GM12878 (cell line): ENCODE results near the gene LSM7. TPM values are rescaled to one million over a fixed set of nuclear protein-coding genes. Genes with fewer than 3 reads are reported as not detected.

Source experiments
- ATAC-seq: fragments of 200-7000 bp; cut with Tn5 transposase; 3 replicates; pipeline ENCODE4 v1.9.1; 2020; ENCODE audit warnings: mild to moderate bottlenecking, moderate library complexity
- BruUV-seq: library from RNA; stranded (reverse); fragments of 400-500 nt; replicated peaks from 2 replicates; lab custom pipeline; 2021; lab: Mats Ljungman, UMichigan
- CTCF ChIA-PET: fragments of 300-600 bp; sonication (Branson Sonifier 250); formaldehyde crosslinking; extraction: SDS; loops from one replicate; lab custom pipeline; 2021; ENCODE audit warnings: inconsistent platforms; lab: Yijun Ruan, JAX
- POLR2A ChIA-PET: fragments of 350-600 bp; formaldehyde crosslinking; extraction: SDS; loops from one replicate; lab custom pipeline; 2021; ENCODE audit warnings: inconsistent platforms; lab: Charles Lee
- RAD21 ChIA-PET: fragments of 300-600 bp; sonication (Branson Sonifier 250); formaldehyde crosslinking; loops from one replicate; lab custom pipeline; 2023; ENCODE audit warnings: antibody characterized with exemption; ENCODE audit not compliant: unreplicated experiment; lab: Charles Lee
- SMC1A ChIA-PET: fragments of 300-600 bp; sonication (Branson Sonifier 250); formaldehyde crosslinking; loops from one replicate; lab custom pipeline; 2023; ENCODE audit not compliant: unreplicated experiment, uncharacterized antibody; lab: Charles Lee
- DNase-seq: peaks from one replicate; pipeline ENCODE4 v3.0.0-alpha.2; 2011; ENCODE audit warnings: low read depth, low spot score
- FAIRE-seq: peaks from 3 replicates; lab custom pipeline; 2011; peaks lifted over from hg19 to GRCh38; lab: Jason Lieb, UNC
- H2AFZ ChIP-seq: 2 replicates; pipeline ENCODE4 v1.6.0; 2011; ENCODE audit warnings: low read depth, low read length, control low read depth; ENCODE audit not compliant: control insufficient read depth
- H3K27ac ChIP-seq: 2 replicates; pipeline ENCODE4 v1.5.1; 2011; ENCODE audit warnings: control low read depth; ENCODE audit not compliant: control insufficient read depth, insufficient read depth
- H3K27me3 ChIP-seq, 2 experiments: replicated peaks in 1 of 2; 2 replicates each; pipeline versions ENCODE4 v1.6.0 to v1.6.1; 2011; ENCODE audit warnings: low read length in 1 of 2; ENCODE audit not compliant: control insufficient read depth in 2 of 2, insufficient read depth in 2 of 2
- H3K36me3 ChIP-seq, 2 experiments: 2 replicates each; pipeline ENCODE4 v1.5.1; 2011; ENCODE audit warnings: low read length in 1 of 2; ENCODE audit not compliant: control insufficient read depth in 2 of 2, insufficient read depth in 2 of 2
- H3K4me1 ChIP-seq: 2 replicates; pipeline ENCODE4 v1.6.1; 2011; ENCODE audit warnings: mild to moderate bottlenecking, low read length, moderate library complexity, mixed read lengths; ENCODE audit not compliant: control insufficient read depth, insufficient read depth
- H3K4me2 ChIP-seq: 2 replicates; pipeline ENCODE4 v1.6.0; 2011; ENCODE audit warnings: control low read depth; ENCODE audit not compliant: control insufficient read depth, insufficient read depth
- H3K4me3 ChIP-seq: fragments of 200-600 bp; sonication (generic); 2 replicates; pipeline ENCODE4 v1.5.1; 2016
- H3K79me2 ChIP-seq: 2 replicates; pipeline ENCODE4 v1.6.0; 2011; ENCODE audit warnings: low read length; ENCODE audit not compliant: control insufficient read depth, insufficient read depth
- H3K9ac ChIP-seq: 2 replicates; pipeline ENCODE4 v1.8.0; 2011; ENCODE audit warnings: low read length, control low read depth, mixed read lengths; ENCODE audit not compliant: control insufficient read depth, insufficient read depth
- H3K9me3 ChIP-seq: replicated peaks from 3 replicates; pipeline ENCODE4 v1.5.1; 2011; ENCODE audit warnings: mild to moderate bottlenecking, low read length; ENCODE audit not compliant: control insufficient read depth, insufficient read depth
- H4K20me1 ChIP-seq: 2 replicates; pipeline ENCODE4 v1.6.0; 2011; ENCODE audit not compliant: control insufficient read depth, insufficient read depth
- BCL3 ChIP-seq: IDR thresholded peaks from 2 replicates; pipeline ENCODE4 v1.6.1; 2011; ENCODE audit warnings: borderline replicate concordance, low read depth, mild to moderate bottlenecking, moderate library complexity, low read length; ENCODE audit not compliant: insufficient read depth, poor library complexity, severe bottlenecking
- CHD1 ChIP-seq: IDR thresholded peaks from 2 replicates; pipeline ENCODE4 v1.6.1; 2012; ENCODE audit warnings: low read depth, low read length, improper control_type of control experiment
- CREM ChIP-seq: IDR thresholded peaks from 2 replicates; pipeline ENCODE4 v1.6.1; 2014; ENCODE audit warnings: antibody characterized with exemption, low read depth
- EP300 ChIP-seq, 2 experiments: fragments of 150-350 bp in 1 of 2; IDR thresholded peaks; 2 replicates each; pipeline ENCODE4 v1.6.1; 2011 to 2012; ENCODE audit warnings: low read depth in 2 of 2, low read length in 2 of 2, borderline replicate concordance in 1 of 2, improper control_type of control experiment in 1 of 2, inconsistent platforms in 1 of 2; ENCODE audit not compliant: control insufficient read depth in 1 of 2
- KLF5 ChIP-seq: fragments of 450-650 bp; IDR thresholded peaks from 2 replicates; pipeline ENCODE4 v1.6.1; 2014; ENCODE audit warnings: mild to moderate bottlenecking; ENCODE audit not compliant: partially characterized antibody
- MEF2B ChIP-seq: fragments of 450-650 bp; IDR thresholded peaks from 2 replicates; pipeline ENCODE4 v1.6.1; 2018; ENCODE audit warnings: mild to moderate bottlenecking, moderate library complexity; ENCODE audit not compliant: partially characterized antibody, poor library complexity, severe bottlenecking
- MTA3 ChIP-seq: IDR thresholded peaks from 2 replicates; pipeline ENCODE4 v1.6.1; 2012; ENCODE audit warnings: low read length, inconsistent platforms, borderline replicate concordance
- POLR2A ChIP-seq: IDR thresholded peaks from 2 replicates; pipeline ENCODE4 v1.6.1; 2011; ENCODE audit warnings: low read depth, mild to moderate bottlenecking, low read length
- RAD21 ChIP-seq: IDR thresholded peaks from 2 replicates; pipeline ENCODE4 v1.6.1; 2011; ENCODE audit warnings: mild to moderate bottlenecking, low read depth, low read length, moderate library complexity; ENCODE audit not compliant: insufficient read depth
- SREBF2 ChIP-seq: IDR thresholded peaks from 2 replicates; pipeline ENCODE4 v1.6.1; 2012; ENCODE audit warnings: mild to moderate bottlenecking, low read length
- TARDBP ChIP-seq: IDR thresholded peaks from 2 replicates; pipeline ENCODE4 v1.6.1; 2016; ENCODE audit warnings: borderline replicate concordance
- YBX1 ChIP-seq: fragments of 450-650 bp; IDR thresholded peaks from 2 replicates; pipeline ENCODE4 v1.6.1; 2016; ENCODE audit warnings: antibody characterized with exemption
- ZBTB33 ChIP-seq: fragments of 450-650 bp; IDR thresholded peaks from 2 replicates; pipeline ENCODE4 v1.6.1; 2017; ENCODE audit warnings: mild to moderate bottlenecking
- WGBS: methylation state at CpG from one replicate; pipeline ENCODE4 v1.1.6; 2016; ENCODE audit warnings: low lambda C conversion rate; ENCODE audit not compliant: insufficient replicate concordance, insufficient coverage; ENCODE audit errors: missing lambda C conversion rate; 5-methylcytosine and 5-hydroxymethylcytosine counted together
- in situ Hi-C: fragments of 300-500 bp; cut with MboI; formaldehyde crosslinking; loops from 9 replicates; pipeline ENCODE4 v1.14.3; 2018; ENCODE audit warnings: mixed read lengths
- intact Hi-C: fragments of 100-400 bp; cut with micrococcal nuclease; formaldehyde crosslinking; loops from one replicate; pipeline ENCODE4 v1.14.2; 2022; ENCODE audit not compliant: unreplicated experiment
- polyA plus RNA-seq, 11 experiments: library from polyadenylated mRNA; depleted of rRNA in 4 of 11; unstranded in 6 of 11; stranded (reverse) in 5 of 11; fragments of >200 nt; fragmentation: Nextera tagmentation in 4 of 11; fragmentation: Illumina TruSeq in 1 of 11; extraction: Ambion mirVana in 4 of 11; extraction: Trizol in 1 of 11; gene quantifications; 1 replicate in 1 of 11; 2 replicates in 10 of 11; pipeline versions ENCODE4 v1.2.1 to v1.2.3, GENCODE V29; 2011 to 2016; ENCODE audit warnings: inconsistent platforms in 2 of 11, missing spikeins in 2 of 11, low read depth in 1 of 11
- total RNA-seq, 4 experiments: library from RNA; depleted of rRNA in 3 of 4; stranded (reverse); fragments of >200 nt in 3 of 4; fragmentation: Illumina TruSeq in 1 of 4; extraction: Trizol in 1 of 4; gene quantifications; 2 replicates each; pipeline versions ENCODE4 v1.2.1 to v1.2.3, GENCODE V29; 2013 to 2021
- TF ChIP-seq, protein P1 (sequence below): fragments of 450-650 bp; formaldehyde crosslinking; IDR thresholded peaks from 2 replicates; pipeline ENCODE4 v1.5.0; 2022; ENCODE audit warnings: mild to moderate bottlenecking, missing genetic modification characterization

Gene LSM7
- total and polyA plus RNA-seq, 10 of the 15 experiments (the other 5 are each of a cell fraction or from before 2014, with no cell fraction given), result 24.4 to 424 (median 217) TPM

GRCh38 chr19:2280633-2281264 lies 47.6 kb downstream of the LSM7 start (continued):
- TF ChIP-seq MEF2B, result peak; percentile 55
- no peak for TF ChIP-seq KLF5

GRCh38 chr19:2278459-2279158 lies 49.8 kb downstream of the LSM7 start:
- WGBS, result 91% methylated on average over 33 of the region's 33 CpGs
- peaks cover 19% of the 10 kb centered on the region for H3K4me1 ChIP-seq
- H3K27ac ChIP-seq, result no peak overlapping the region
- ChIA-PET SMC1A (interaction anchor here (1.4 kb wide), 1 partner anchor 115 kb away, joined by 3 read pairs; no protein-coding TSS in a partner anchor), CTCF (interaction anchor here (0.7 kb wide), 1 partner anchor 51 kb away, joined by 3 read pairs; no protein-coding TSS in a partner anchor), RAD21 (no interaction called here), POLR2A (no interaction called here)
- FAIRE-seq (no peak), DNase-seq (no peak), ATAC-seq (no peak)
- intact Hi-C loops, result loop anchor here (5.0 to 10.0 kb wide), 2 partner anchors 114 to 506 kb away; partner anchors contain the start of genes SGTA and THOP1
- H4K20me1 ChIP-seq, result peaks cover 5% of the 10 kb centered on the region
- no peak overlapping the region for H2AFZ ChIP-seq
- H3K36me3 ChIP-seq, result peaks cover 4 to 7% of the 10 kb centered on the region in 2 experiments
- H3K9ac ChIP-seq, result no peak overlapping the region
- H3K9me3 ChIP-seq, result no peaks in the 10 kb centered on the region
- BruUV-seq, result no TSS peak
- no peak overlapping the region for H3K4me2 ChIP-seq
- no peak overlapping the region for H3K4me3 ChIP-seq
- peaks cover 11% of the 10 kb centered on the region for H3K79me2 ChIP-seq
- in situ Hi-C loops, result loop anchor here (10.0 kb wide), 1 partner anchor 336 kb away; no protein-coding TSS in a partner anchor
- peaks cover 0 to 3% of the 10 kb centered on the region in 2 experiments; a peak in 2 of 4 replicates for H3K27me3 ChIP-seq
- TF ChIP-seq SREBF2, result no peak
- TF ChIP-seq CREM, result no peak
- no peak for TF ChIP-seq MTA3
- peak; percentile 74 for TF ChIP-seq POLR2A
- TF ChIP-seq EP300 (IDR thresholded peaks at IDR 0.05; ENCODE audit: borderline replicate concordance in 1 of 2, control insufficient read depth in 1 of 2, low read depth in 2 of 2, low read length in 2 of 2), result no peak
- TF ChIP-seq YBX1, result no peak
- TF ChIP-seq, protein P1, sequence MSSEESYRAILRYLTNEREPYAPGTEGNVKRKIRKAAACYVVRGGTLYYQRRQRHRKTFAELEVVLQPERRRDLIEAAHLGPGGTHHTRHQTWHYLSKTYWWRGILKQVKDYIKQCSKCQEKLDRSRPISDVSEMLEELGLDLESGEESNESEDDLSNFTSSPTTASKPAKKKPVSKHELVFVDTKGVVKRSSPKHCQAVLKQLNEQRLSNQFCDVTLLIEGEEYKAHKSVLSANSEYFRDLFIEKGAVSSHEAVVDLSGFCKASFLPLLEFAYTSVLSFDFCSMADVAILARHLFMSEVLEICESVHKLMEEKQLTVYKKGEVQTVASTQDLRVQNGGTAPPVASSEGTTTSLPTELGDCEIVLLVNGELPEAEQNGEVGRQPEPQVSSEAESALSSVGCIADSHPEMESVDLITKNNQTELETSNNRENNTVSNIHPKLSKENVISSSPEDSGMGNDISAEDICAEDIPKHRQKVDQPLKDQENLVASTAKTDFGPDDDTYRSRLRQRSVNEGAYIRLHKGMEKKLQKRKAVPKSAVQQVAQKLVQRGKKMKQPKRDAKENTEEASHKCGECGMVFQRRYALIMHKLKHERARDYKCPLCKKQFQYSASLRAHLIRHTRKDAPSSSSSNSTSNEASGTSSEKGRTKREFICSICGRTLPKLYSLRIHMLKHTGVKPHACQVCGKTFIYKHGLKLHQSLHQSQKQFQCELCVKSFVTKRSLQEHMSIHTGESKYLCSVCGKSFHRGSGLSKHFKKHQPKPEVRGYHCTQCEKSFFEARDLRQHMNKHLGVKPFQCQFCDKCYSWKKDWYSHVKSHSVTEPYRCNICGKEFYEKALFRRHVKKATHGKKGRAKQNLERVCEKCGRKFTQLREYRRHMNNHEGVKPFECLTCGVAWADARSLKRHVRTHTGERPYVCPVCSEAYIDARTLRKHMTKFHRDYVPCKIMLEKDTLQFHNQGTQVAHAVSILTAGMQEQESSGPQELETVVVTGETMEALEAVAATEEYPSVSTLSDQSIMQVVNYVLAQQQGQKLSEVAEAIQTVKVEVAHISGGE (CRISPR knock-in tag), result no peak
- TF ChIP-seq CHD1, result no peak
- no peak for TF ChIP-seq BCL3
- no peak for TF ChIP-seq RAD21
- 0 out of 2 replicates have a peak, but pooled peaks have one; percentile 24 for TF ChIP-seq ZBTB33
- no peak for TF ChIP-seq TARDBP
